ENCODE data around the gene UQCRQ. TPM values are rescaled to one million over a fixed set of nuclear protein-coding genes. Genes with fewer than 3 reads are reported as not detected.
"Not testable (repeated sequence)": the region's sequence is repeated elsewhere in the genome, so short reads cannot be mapped to it uniquely, and the experiment has no call there.

UQCRQ gene
- polyA plus RNA-seq, 3 donors from 2014 or later = 554 to 923 (median 597) TPM

DNA sequence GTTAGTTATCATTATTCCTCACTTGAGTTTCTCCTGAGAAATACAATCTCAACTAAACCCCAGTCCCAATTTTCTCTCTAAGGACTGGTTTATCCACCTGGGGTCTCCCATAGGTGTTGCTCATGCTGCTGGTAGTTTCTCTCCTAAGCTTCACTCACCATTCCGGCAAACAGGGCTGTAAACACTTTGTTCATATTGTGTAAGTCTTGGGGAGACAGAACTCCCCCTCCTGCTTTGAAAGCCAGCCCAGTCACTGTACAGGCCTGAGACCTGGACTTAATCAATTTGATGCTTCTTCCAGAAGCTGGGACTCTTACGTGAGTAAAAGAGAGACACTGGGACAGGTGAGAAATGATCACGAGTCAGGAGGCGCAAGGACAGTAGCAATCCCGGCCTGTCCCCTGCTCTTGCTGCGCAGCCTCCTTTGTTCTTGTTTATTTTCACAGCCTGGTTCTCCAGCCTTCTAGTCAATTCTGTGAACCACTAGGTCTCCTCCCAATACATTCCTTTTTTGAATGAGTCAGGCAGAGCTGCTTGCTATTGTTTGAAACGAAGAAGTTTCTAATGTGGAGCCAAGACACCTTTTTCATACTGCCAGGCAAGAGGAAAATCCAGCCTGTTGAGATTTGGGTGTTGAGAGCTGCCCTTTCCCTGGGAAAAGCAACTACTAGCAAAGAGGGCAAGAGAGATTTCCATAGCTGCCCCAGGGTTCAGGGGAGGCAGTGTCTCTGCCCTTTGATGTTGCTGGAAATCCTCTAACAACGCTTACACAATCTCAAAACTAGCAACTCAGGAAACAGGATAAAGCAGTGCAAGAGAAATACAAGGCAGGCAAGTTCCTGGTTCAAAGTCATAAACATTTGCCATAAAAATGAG, 26.8 kb upstream of the UQCRQ start:
- Mint-ChIP-seq H3K4me1 (no peaks in the 10 kb centered on the region), H3K27ac (no peak overlapping the region), H3K27me3 (ENCODE audit: low read depth in 3 of 3) (no peaks in the 10 kb centered on the region), H3K36me3 (no peaks in the 10 kb centered on the region), H3K4me3 (no peak overlapping the region), H3K9me3 (no peaks in the 10 kb centered on the region)
- DNase-seq = no peak

DNA sequence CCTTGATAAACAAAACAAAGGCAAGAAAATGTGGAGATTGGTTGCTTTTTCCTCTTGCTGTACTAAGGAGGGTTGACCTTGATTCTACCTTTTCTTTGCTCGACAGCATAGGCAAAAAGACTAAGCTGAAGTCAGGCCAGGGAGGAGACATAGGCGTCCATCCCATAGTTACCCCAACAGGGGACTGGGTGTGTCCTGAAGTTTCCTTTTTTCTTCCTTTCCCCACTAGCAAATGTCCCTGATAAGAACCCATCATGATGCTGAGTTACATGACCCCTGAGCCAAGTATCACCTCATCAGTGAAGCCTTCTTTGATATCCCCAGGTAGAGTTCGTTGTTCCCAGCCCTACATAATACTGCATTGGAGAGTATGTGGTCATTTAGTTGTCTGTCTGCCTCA, 26.1 kb upstream of the UQCRQ start:
- DNase-seq = no peak
- no peaks in the 10 kb centered on the region for H3K4me1 Mint-ChIP-seq
- no peaks in the 10 kb centered on the region for H3K9me3 Mint-ChIP-seq
- no peak overlapping the region for H3K27ac Mint-ChIP-seq
- no peaks in the 10 kb centered on the region for H3K36me3 Mint-ChIP-seq
- no peak overlapping the region for H3K4me3 Mint-ChIP-seq
- no peaks in the 10 kb centered on the region for H3K27me3 Mint-ChIP-seq (ENCODE audit: low read depth in 3 of 3)

DNA sequence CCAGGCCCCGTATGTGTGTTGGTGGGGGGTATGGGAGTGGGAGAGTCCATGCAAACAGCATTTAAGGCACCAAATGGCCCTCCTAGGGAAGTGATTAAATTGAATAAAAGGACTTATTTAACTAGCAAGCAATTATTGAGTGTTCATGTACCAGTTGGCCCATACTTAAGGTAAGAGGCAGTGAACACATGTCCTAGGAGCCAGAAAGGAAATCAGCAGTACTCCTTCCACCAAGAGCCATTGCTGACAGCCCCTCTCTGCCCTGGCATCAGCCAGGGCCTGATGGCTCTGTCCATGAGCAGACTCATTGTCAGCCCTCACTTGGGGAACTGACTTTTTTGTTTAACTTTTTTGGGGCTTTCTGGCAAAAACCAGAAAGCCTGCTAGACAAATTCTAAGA, 25.5 kb upstream of the UQCRQ start:
- Mint-ChIP-seq H3K27me3 (ENCODE audit: low read depth in 3 of 3) (no peaks in the 10 kb centered on the region), H3K27ac (no peak overlapping the region), H3K4me1 (no peaks in the 10 kb centered on the region), H3K36me3 (no peaks in the 10 kb centered on the region), H3K4me3 (no peak overlapping the region), H3K9me3 (no peaks in the 10 kb centered on the region)
- DNase-seq = no peak

DNA sequence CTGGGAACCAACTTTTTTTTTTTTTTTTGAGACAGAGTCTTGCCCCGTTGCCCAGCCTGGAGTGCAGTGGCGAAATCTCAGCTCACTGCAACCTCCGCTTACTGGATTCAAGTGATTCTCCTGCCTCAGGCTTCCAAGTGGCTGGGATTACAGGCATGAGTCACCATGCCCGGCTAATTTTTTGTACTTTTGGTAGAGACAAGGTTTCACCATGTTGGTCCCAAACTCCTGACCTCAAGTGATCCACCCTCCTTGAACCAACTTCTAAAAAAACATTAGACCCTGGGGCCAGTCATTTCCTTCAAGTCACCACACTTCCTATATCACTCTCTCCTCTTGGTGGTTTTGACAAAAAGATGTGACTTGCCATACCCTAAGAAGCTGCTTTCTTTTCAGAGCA, 25.1 kb upstream of the UQCRQ start:
- Mint-ChIP-seq H3K27ac (no peak overlapping the region), H3K9me3 (no peaks in the 10 kb centered on the region), H3K27me3 (ENCODE audit: low read depth in 3 of 3) (no peaks in the 10 kb centered on the region), H3K36me3 (no peaks in the 10 kb centered on the region), H3K4me1 (no peaks in the 10 kb centered on the region), H3K4me3 (no peak overlapping the region)
- no peak for DNase-seq

DNA sequence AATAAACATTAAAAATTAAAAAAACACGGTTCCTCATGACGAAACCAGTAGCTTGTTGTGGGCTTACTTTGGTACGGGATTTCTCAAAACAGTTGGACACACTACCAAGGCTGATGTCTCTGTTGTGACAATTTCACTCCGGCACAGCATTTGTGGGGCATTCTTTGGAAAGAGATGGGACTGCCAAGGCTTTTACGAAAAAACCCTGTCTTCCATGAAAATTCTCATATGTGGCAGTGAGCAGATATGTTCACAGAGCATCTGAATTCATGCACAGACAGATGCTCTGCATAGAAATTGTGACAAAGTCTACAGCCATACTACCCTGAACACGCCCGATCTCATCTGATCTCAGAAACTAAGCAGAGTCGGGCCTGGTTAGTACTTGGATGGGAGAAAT, 18.2 kb upstream of the UQCRQ start:
- H3K4me3 Mint-ChIP-seq = no peak overlapping the region
- no peak overlapping the region for H3K27ac Mint-ChIP-seq
- H3K4me1 Mint-ChIP-seq = no peaks in the 10 kb centered on the region
- H3K36me3 Mint-ChIP-seq = no peaks in the 10 kb centered on the region
- no peaks in the 10 kb centered on the region for H3K27me3 Mint-ChIP-seq (ENCODE audit: low read depth in 3 of 3)
- no peak for DNase-seq
- no peaks in the 10 kb centered on the region for H3K9me3 Mint-ChIP-seq

DNA sequence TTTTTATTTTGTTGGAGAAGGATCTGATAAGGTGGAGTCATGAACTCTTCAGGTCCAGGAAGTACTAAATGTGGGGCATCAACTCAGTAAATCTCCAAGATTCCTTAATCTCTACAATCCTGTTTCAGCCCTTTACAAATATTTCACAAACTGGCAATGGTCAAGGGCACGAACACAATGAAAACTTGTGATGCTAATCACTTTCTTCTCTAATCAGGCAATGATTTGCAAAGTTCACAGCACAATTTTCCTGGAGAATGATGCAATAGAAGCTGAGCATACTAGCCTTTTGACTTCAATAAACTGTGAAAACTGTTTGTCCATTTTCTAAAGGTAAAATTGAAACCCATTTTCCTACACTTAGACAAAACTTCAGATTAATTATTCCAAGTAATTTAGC, 17.1 kb upstream of the UQCRQ start:
- Mint-ChIP-seq H3K4me1 (no peaks in the 10 kb centered on the region), H3K27me3 (ENCODE audit: low read depth in 3 of 3) (no peaks in the 10 kb centered on the region), H3K4me3 (no peak overlapping the region), H3K27ac (no peak overlapping the region), H3K9me3 (no peaks in the 10 kb centered on the region), H3K36me3 (no peaks in the 10 kb centered on the region)
- no peak for DNase-seq

DNA sequence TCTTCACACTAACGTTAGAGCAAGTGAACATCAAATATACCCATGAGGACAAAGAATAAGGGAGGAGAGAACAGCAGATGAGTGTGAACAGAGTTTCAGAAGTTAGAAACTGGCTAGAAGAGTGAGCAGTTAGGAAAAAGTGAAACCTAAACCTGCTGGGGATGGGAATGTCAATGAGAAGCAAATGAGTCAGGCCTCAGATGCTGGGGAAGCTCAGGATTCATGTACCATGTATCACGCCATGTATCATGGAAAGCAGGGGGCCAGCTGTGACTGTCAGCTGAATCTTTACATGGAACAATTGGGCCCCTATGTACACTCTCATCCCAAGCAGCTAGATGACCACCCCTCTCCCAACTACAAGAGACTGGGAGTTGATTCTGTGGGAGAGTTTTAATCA, 16.4 kb upstream of the UQCRQ start:
- DNase-seq = no peak
- Mint-ChIP-seq H3K4me3 (no peak overlapping the region), H3K4me1 (no peaks in the 10 kb centered on the region), H3K27ac (no peak overlapping the region), H3K36me3 (no peaks in the 10 kb centered on the region), H3K27me3 (ENCODE audit: low read depth in 3 of 3) (no peaks in the 10 kb centered on the region), H3K9me3 (no peaks in the 10 kb centered on the region)

DNA sequence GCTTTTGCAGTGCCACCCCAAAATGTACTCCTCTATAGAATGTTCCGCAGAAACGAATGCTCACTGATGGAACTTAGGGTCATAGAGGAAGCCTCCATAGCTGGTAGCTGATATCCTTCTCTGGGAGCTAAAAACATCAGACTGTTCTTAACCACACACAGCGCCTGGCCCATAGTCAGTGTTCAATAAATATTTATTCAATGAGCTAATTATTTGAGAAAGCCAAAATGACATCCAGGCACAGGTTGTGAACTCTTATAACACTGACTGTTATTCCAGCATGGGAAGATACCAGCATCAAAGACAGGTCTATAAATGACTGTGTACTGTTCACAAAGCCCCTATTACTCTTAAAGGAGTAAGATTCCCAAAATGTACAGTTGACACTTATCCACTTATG, 13.1 kb upstream of the UQCRQ start:
- H3K9me3 Mint-ChIP-seq = no peaks in the 10 kb centered on the region
- H3K27ac Mint-ChIP-seq = no peak overlapping the region
- no peak for DNase-seq
- H3K4me1 Mint-ChIP-seq = no peaks in the 10 kb centered on the region
- peaks cover 3 to 7% (median 5%) of the 10 kb centered on the region in 3 donors for H3K27me3 Mint-ChIP-seq (ENCODE audit: low read depth in 3 of 3)
- no peaks in the 10 kb centered on the region for H3K36me3 Mint-ChIP-seq
- no peak overlapping the region for H3K4me3 Mint-ChIP-seq

DNA sequence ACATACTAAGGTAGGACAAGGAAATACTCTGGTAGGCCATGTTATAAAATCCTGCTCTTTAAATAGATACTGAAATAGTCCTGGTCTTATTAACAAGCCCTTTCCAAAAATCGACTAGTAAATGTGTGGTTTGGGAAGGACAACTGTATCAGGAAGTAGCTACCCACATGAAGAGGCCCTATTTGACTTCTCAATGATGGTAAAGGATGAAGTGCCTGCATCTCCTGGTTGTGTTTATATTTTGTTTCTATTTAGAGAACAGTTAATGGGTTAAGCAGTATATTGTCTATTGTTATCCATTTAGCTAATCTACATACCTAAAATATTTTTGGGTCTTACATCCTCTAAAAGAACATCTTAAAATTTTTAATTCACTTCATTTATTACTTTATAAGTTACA, 12.7 kb upstream of the UQCRQ start:
- no peak overlapping the region for H3K4me3 Mint-ChIP-seq
- DNase-seq = no peak
- no peaks in the 10 kb centered on the region for H3K36me3 Mint-ChIP-seq
- H3K27me3 Mint-ChIP-seq (ENCODE audit: low read depth in 3 of 3) = peaks cover 3 to 7% (median 5%) of the 10 kb centered on the region in 3 donors
- no peaks in the 10 kb centered on the region for H3K4me1 Mint-ChIP-seq
- no peaks in the 10 kb centered on the region for H3K9me3 Mint-ChIP-seq
- H3K27ac Mint-ChIP-seq = no peak overlapping the region

DNA sequence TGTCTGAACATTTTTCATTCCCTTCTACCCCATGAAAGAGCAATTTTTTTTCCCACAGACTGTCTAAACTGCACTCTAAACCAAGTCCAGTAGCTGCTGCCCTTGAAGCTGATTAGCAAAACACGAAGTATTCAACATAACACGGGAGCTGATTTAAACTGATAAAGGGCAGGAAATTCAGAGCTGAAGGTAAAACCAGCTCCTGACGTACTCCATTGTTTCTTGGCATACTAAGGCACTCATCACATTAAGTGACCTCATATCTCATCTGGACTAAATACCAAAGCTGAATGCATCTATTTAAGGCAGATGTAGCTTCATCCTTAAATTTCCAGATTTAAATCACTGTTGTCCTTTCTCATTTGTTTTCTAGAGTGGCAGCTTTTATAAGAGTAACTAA, 12.1 kb upstream of the UQCRQ start:
- Mint-ChIP-seq H3K4me1 (no peaks in the 10 kb centered on the region), H3K36me3 (no peaks in the 10 kb centered on the region), H3K4me3 (no peak overlapping the region), H3K27me3 (ENCODE audit: low read depth in 3 of 3) (peaks cover 3 to 7% (median 5%) of the 10 kb centered on the region in 3 donors), H3K27ac (no peak overlapping the region), H3K9me3 (no peaks in the 10 kb centered on the region)
- no peak for DNase-seq

DNA sequence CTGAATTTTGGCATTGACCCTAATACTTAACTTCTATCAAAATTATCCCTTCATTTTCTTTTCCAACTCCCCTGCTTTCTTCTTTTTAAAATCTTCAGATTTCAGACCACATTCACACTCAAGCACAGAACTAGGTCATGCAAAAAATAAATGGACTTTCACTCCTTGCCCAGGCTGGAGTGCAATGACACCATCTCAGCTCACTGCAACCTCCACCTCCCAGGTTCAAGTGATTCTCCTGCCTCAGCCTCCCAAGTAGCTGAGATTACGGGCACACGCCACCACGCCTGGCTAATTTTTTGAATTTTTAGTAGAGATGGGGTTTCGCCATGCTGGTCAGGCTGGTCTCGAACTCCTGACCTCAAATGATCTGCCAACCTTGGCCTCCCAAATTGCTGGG, 11.4 kb upstream of the UQCRQ start:
- not testable (repeated sequence) for H3K27ac Mint-ChIP-seq; H3K4me3 Mint-ChIP-seq; H3K36me3 Mint-ChIP-seq; H3K9me3 Mint-ChIP-seq; H3K4me1 Mint-ChIP-seq; H3K27me3 Mint-ChIP-seq (ENCODE audit: low read depth in 3 of 3); DNase-seq

DNA sequence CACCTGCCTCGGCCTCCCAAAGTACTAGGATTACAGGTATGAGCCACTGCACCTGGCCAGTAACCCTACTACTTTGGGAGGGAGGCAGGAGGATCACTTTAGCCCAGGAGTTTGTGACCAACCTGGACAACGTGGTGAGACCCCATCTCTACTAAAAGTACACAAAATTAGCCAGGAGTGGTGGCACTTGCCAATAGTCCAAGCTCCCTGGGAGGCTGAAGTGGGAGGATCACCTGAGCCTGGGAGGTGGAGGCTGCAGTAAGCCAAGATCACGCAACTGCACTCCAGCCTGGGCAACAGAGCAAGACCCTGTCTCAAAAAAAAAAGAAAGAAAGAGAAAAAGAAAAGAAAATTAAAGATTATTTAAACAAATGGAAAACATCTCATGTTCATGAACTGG, 10.4 kb upstream of the UQCRQ start:
- Mint-ChIP-seq H3K4me3 (no peak overlapping the region), H3K27me3 (ENCODE audit: low read depth in 3 of 3) (peaks cover 3 to 10% (median 7%) of the 10 kb centered on the region in 3 donors), H3K27ac (no peak overlapping the region), H3K36me3 (no peaks in the 10 kb centered on the region), H3K9me3 (no peaks in the 10 kb centered on the region), H3K4me1 (no peaks in the 10 kb centered on the region)
- DNase-seq = no peak

DNA sequence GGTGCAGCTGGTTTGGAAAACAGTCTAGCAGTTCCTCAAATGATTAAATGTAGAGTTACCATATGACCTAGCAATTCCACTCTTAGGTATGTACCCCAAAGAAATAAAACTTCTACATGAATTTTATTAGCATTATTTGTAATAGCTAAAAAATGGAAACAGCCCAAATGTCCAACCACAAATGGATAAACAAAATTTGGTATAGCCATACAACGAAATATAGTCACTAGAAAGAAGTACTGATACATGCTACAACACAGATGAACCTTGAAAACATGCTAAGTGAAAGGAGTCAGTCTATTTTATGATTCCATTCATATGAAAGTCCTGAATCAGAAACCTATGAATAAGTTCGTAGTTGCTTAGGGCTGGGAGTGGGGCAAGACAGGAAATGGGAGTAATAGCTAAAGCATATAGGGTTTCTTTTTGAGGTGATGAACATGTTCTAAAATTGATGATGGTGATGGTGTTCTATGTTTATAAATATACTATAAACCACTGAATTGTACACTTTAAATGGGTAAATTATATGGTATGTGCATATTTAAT, 6.5 kb upstream of the UQCRQ start:
- H3K27ac Mint-ChIP-seq = no peak overlapping the region
- H3K4me3 Mint-ChIP-seq = no peak overlapping the region
- H3K4me1 Mint-ChIP-seq = no peaks in the 10 kb centered on the region
- no peaks in the 10 kb centered on the region for H3K9me3 Mint-ChIP-seq
- no peaks in the 10 kb centered on the region for H3K36me3 Mint-ChIP-seq
- H3K27me3 Mint-ChIP-seq (ENCODE audit: low read depth in 3 of 3) = peaks cover 5 to 10% (median 7%) of the 10 kb centered on the region in 3 donors
- no peak for DNase-seq

DNA sequence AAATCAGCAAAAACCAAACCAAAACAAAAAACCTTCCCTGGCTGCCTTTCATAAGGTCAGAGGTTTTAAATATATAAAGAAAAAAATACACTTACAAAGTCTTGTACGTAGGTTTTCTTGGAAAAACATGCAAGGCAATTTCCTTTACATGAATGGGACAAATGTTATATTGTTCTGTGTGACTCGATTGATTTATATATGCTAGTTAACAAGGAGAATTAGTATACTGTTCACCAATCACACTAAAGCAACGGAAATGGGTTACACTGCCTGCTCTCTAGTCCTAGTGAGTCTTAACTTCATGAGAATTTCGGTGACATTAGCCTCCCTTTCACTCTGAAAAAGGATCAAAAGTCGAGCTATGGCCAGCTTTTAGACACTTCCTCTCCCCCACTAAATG, 5.7 kb upstream of the UQCRQ start:
- no peaks in the 10 kb centered on the region for H3K36me3 Mint-ChIP-seq
- no peak for DNase-seq
- no peak overlapping the region for H3K4me3 Mint-ChIP-seq
- H3K27ac Mint-ChIP-seq = no peak overlapping the region
- H3K9me3 Mint-ChIP-seq = no peaks in the 10 kb centered on the region
- peaks cover 7% of the 10 kb centered on the region in 3 donors for H3K27me3 Mint-ChIP-seq (ENCODE audit: low read depth in 3 of 3)
- peaks cover 6 to 7% of the 10 kb centered on the region in 2 donors for H3K4me1 Mint-ChIP-seq

All from immature natural killer cell (primary cell).